ENCODE results near the gene PARD3B.

Gene PARD3B

GRCh38 chr2:204504594-204504993 is 40.7 kb upstream of the PARD3B start:
- FAIRE-seq = no peak
- no peak for TF ChIP-seq CTCF (IDR thresholded peaks at IDR 0.05; ENCODE audit: insufficient read depth, missing control alignments)
- no peak for DNase-seq (ENCODE audit: insufficient read length, low spot score)

DNA sequence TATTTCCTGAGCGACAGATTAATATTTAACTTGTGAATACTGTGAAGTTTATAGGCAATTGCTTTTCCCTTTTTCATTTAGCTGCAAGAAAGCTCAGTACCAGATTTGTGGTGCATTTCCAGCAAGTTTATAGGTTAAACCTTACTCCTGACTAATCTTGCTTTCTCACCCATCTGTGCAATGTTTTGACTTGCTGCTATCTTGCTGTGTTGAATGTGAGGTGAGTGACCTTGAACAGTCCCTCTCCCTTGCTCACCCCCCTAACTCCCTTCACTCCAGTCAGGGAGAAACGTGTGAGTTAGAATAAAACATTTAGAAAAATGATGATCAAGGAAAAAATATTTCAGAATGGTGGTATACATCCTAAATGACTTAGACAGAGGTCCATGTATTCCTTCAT is 39.8 kb upstream of the PARD3B start:
- TF ChIP-seq CTCF (IDR thresholded peaks at IDR 0.05; ENCODE audit: insufficient read depth, missing control alignments) = no peak

GRCh38 chr2:204505946-204506345 is 39.3 kb upstream of the PARD3B start:
- DNase-seq (ENCODE audit: insufficient read length, low spot score) (no peak), FAIRE-seq (no peak)
- TF ChIP-seq CTCF (IDR thresholded peaks at IDR 0.05; ENCODE audit: insufficient read depth, missing control alignments) = no peak

More for the DNA sequence above, 39.8 kb upstream of the PARD3B start:
- DNase-seq (ENCODE audit: insufficient read length, low spot score) (no peak), FAIRE-seq (no peak)

DNA sequence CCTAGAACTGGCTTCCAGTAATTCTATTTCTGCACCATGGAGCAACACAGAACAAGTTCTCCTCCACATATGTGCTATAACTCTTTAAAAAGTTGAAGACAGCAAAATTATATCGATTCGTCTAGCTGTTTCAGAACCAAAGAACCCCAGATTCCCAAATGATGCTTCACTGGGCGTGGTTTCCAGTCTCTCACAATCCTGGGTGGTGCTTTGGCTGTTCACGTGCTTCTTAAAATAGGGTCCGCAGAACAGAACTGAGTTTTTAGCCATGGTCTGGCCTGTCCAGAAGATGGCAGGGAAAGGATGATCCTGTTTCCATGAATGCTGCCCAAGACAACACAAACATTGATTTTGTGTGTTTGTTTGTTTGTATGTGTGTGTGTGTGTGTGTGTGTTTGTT is 37.6 kb upstream of the PARD3B start:
- DNase-seq (ENCODE audit: insufficient read length, low spot score) (no peak), FAIRE-seq (no peak)
- TF ChIP-seq CTCF (IDR thresholded peaks at IDR 0.05; ENCODE audit: insufficient read depth, missing control alignments) = no peak

DNA sequence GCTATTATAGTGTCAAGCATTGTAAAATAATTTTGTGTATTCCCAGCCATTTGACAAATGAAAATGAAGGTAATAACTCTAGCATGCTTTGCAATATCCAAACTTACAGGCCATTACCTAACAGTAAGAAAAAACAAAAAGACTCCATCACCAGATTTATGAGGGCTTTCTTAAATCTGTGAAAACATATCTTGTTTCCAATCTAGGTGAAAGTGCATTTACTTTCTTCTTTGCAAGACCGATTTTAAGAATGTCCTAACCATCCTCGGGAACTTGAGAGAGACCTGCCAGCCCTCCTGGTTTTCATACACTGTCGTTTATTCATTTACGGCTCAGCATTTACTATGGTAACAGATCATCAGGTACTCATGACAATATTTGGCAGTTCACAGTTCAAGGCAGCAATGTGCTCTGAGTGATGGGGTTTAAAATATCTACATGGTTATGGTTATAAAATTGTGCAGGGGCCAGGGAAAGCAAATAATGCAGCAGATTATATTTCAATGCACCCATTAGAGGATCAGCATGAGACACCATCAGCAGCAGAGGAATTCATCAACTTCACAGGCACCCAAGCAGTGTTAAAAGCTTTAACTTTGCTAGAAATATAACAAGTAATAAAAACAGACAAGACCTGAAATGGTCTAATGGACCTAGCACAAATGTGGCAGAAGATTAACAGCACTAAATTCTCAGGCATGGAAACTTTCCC is 34.4 kb upstream of the PARD3B start:
- FAIRE-seq (no peak), DNase-seq (ENCODE audit: insufficient read length, low spot score) (no peak)
- no peak for TF ChIP-seq CTCF (IDR thresholded peaks at IDR 0.05; ENCODE audit: insufficient read depth, missing control alignments)

DNA sequence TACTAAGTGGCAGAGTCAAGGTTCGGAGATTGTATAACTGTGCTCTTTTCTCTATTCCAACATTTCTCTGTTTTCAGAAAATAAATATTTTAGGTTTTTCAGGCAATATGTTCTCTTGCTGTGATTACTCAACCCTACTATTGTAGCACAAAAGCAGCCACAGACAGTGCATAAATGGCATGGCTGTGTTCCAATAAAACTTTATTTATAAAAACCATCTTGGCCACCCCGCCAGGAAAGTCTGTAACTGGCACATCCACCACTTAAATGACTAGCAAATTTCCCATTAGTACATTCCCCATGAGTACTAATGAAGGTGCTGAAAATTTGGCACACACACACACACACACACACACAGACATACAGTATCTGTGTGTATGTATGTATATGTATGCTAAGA is 30.8 kb upstream of the PARD3B start:
- no peak for FAIRE-seq
- DNase-seq (ENCODE audit: insufficient read length, low spot score) = no peak
- TF ChIP-seq CTCF (IDR thresholded peaks at IDR 0.05; ENCODE audit: insufficient read depth, missing control alignments) = no peak

GRCh38 chr2:204515416-204515815 is 29.9 kb upstream of the PARD3B start:
- no peak for FAIRE-seq
- TF ChIP-seq CTCF (IDR thresholded peaks at IDR 0.05; ENCODE audit: insufficient read depth, missing control alignments) = no peak
- no peak for DNase-seq (ENCODE audit: insufficient read length, low spot score)

Measured in D721Med (cell line).